ENCODE results near the gene FHIT. TPM values are rescaled to one million over a fixed set of nuclear protein-coding genes. Genes with fewer than 3 reads are reported as not detected.
"Not testable (repeated sequence)": the region's sequence is repeated elsewhere in the genome, so short reads cannot be mapped to it uniquely, and the experiment has no call there.

The FHIT gene
- total RNA-seq, 1 experiment from 2014 or later, result 20.1 TPM

DNA sequence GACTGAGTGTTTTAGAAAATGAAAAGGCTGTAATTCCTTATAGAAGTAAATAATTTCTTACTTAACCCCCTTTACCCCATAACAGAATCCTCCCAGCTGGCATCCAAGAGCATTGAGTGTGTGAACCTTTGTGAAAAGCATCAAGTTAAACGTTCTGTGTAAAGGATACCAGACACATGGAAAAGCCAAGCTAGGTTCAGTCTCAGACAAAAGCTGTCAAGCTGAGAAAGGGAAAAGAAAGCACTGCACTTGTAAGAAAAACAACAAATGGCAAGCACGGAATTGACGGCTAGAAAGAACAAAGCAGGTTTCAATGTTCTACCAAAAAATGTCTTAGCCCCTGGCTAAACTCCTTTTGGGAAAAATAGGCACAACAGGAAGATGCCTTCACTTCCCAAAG is 176.5 kb downstream of the FHIT start:
- CTCF ChIA-PET, result interaction anchor here (0.7 kb wide), 1 partner anchor 117 kb away, joined by 3 read pairs; no protein-coding TSS in a partner anchor
- TF ChIP-seq, protein P1, sequence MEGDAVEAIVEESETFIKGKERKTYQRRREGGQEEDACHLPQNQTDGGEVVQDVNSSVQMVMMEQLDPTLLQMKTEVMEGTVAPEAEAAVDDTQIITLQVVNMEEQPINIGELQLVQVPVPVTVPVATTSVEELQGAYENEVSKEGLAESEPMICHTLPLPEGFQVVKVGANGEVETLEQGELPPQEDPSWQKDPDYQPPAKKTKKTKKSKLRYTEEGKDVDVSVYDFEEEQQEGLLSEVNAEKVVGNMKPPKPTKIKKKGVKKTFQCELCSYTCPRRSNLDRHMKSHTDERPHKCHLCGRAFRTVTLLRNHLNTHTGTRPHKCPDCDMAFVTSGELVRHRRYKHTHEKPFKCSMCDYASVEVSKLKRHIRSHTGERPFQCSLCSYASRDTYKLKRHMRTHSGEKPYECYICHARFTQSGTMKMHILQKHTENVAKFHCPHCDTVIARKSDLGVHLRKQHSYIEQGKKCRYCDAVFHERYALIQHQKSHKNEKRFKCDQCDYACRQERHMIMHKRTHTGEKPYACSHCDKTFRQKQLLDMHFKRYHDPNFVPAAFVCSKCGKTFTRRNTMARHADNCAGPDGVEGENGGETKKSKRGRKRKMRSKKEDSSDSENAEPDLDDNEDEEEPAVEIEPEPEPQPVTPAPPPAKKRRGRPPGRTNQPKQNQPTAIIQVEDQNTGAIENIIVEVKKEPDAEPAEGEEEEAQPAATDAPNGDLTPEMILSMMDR (IDR thresholded peaks at IDR 0.05; ENCODE audit: unreplicated experiment), result no peak
- no peaks in the 10 kb centered on the region for H3K36me3 Mint-ChIP-seq (ENCODE audit: insufficient read depth, unreplicated experiment)
- DNase-seq (ENCODE audit: unreplicated experiment), result no peak
- H3K27me3 Mint-ChIP-seq (ENCODE audit: insufficient read depth, unreplicated experiment), result no peaks in the 10 kb centered on the region
- intact Hi-C loops (cut with micrococcal nuclease), result no loop called here
- no peak overlapping the region for H3K27ac Mint-ChIP-seq (ENCODE audit: low read depth, unreplicated experiment)
- BruUV-seq (replicated peaks), result no TSS peak
- H3K4me1 Mint-ChIP-seq (ENCODE audit: insufficient read depth, unreplicated experiment), result no peaks in the 10 kb centered on the region
- H3K4me3 Mint-ChIP-seq (ENCODE audit: unreplicated experiment), result no peak overlapping the region
- POLR2A ChIA-PET, result no interaction called here
- no peaks in the 10 kb centered on the region for H3K9me3 Mint-ChIP-seq (ENCODE audit: unreplicated experiment)

DNA sequence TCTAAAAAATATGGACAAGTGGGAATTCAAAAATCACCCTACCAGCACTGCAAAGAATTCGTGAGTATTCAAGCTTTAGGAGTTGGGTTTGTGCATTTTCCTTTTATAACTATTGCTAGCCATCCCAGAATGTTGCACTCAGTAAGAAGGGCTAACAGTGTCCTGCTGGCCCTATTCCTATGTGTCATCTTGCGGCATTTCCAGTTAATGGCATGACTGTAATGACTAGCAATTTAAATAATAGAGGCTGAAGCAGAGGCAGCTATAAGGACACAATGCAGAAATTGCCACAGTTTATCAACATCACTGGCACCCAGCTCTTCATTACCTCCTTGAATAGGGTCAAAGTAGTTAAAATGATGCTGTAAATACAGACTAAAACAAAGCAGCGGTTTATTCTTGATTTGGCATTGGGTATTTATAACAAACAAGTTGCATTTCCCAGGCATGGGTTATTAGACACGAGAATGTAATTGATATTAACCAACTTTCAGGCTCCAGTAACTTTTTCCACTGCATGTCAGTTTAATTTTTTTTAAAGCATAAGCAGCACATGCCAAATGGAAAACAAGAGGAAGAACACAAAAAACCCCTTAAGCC is 177.6 kb downstream of the FHIT start:
- DNase-seq (ENCODE audit: unreplicated experiment), result no peak
- no peaks in the 10 kb centered on the region for H3K27me3 Mint-ChIP-seq (ENCODE audit: insufficient read depth, unreplicated experiment)
- BruUV-seq (replicated peaks), result no TSS peak
- no peaks in the 10 kb centered on the region for H3K36me3 Mint-ChIP-seq (ENCODE audit: insufficient read depth, unreplicated experiment)
- TF ChIP-seq, protein P1 (IDR thresholded peaks at IDR 0.05; ENCODE audit: unreplicated experiment), result no peak
- POLR2A ChIA-PET, result interaction anchor here (0.5 to 0.6 kb wide), 2 partner anchors 34 to 41 kb away, joined by 3 read pairs; no protein-coding TSS in a partner anchor
- no peak overlapping the region for H3K27ac Mint-ChIP-seq (ENCODE audit: low read depth, unreplicated experiment)
- H3K9me3 Mint-ChIP-seq (ENCODE audit: unreplicated experiment), result no peaks in the 10 kb centered on the region
- no peaks in the 10 kb centered on the region for H3K4me1 Mint-ChIP-seq (ENCODE audit: insufficient read depth, unreplicated experiment)
- CTCF ChIA-PET, result no interaction called here
- H3K4me3 Mint-ChIP-seq (ENCODE audit: unreplicated experiment), result no peak overlapping the region
- intact Hi-C loops (cut with micrococcal nuclease), result no loop called here

DNA sequence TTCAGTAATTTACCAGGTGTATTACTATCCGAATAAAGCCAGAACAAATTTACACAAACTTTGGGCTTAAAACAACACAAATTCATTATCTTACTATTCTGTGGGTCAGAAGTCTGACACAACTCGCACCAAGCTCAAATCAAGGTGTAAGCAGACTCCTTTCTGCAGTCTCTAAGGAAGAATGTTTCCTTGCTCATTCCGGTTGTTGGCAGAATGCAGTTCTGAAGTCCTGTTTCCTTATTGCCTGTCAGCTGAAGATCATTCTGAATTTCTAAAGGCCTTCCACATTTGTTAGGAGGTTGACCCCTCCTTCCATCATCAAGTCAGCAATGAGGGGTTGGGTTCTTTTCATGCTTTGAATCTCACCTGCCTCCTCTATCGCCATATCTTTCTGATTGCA is 183.2 kb downstream of the FHIT start:
- no peaks in the 10 kb centered on the region for H3K27me3 Mint-ChIP-seq (ENCODE audit: insufficient read depth, unreplicated experiment)
- H3K4me1 Mint-ChIP-seq (ENCODE audit: insufficient read depth, unreplicated experiment), result no peaks in the 10 kb centered on the region
- intact Hi-C loops (cut with micrococcal nuclease), result no loop called here
- H3K27ac Mint-ChIP-seq (ENCODE audit: low read depth, unreplicated experiment), result no peak overlapping the region
- no peak overlapping the region for H3K4me3 Mint-ChIP-seq (ENCODE audit: unreplicated experiment)
- DNase-seq (ENCODE audit: unreplicated experiment), result no peak
- no TSS peak for BruUV-seq (replicated peaks)
- CTCF ChIA-PET, result no interaction called here
- no peaks in the 10 kb centered on the region for H3K36me3 Mint-ChIP-seq (ENCODE audit: insufficient read depth, unreplicated experiment)
- POLR2A ChIA-PET, result no interaction called here
- no peaks in the 10 kb centered on the region for H3K9me3 Mint-ChIP-seq (ENCODE audit: unreplicated experiment)
- TF ChIP-seq, protein P1 (IDR thresholded peaks at IDR 0.05; ENCODE audit: unreplicated experiment), result no peak

DNA sequence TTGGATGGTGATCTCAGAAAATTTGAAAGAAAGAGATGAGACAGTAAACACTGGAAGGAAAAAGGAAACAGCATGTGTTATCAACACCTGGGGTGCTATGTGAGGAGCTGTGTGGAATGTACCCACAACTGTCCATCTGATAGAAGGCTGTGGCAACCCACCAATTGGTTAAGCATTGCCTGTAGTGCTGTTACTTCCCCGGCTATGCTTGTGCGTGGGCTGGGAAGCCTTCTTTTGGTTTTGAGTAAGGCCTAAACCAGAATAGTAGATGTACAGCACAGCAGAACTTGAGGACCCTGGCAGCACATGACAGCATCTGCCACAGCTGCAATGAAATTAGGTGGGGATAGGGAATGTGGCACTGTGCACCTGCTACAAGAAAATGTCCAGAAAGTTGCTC is 184.5 kb downstream of the FHIT start:
- Mint-ChIP-seq H3K4me1 (ENCODE audit: insufficient read depth, unreplicated experiment) (no peaks in the 10 kb centered on the region), H3K4me3 (ENCODE audit: unreplicated experiment) (no peak overlapping the region), H3K27ac (ENCODE audit: low read depth, unreplicated experiment) (no peak overlapping the region), H3K36me3 (ENCODE audit: insufficient read depth, unreplicated experiment) (no peaks in the 10 kb centered on the region), H3K9me3 (ENCODE audit: unreplicated experiment) (no peaks in the 10 kb centered on the region), H3K27me3 (ENCODE audit: insufficient read depth, unreplicated experiment) (no peaks in the 10 kb centered on the region)
- TF ChIP-seq, protein P1 (IDR thresholded peaks at IDR 0.05; ENCODE audit: unreplicated experiment), result no peak
- no TSS peak for BruUV-seq (replicated peaks)
- DNase-seq (ENCODE audit: unreplicated experiment), result no peak
- ChIA-PET POLR2A (no interaction called here), CTCF (no interaction called here)
- intact Hi-C loops (cut with micrococcal nuclease), result no loop called here

DNA sequence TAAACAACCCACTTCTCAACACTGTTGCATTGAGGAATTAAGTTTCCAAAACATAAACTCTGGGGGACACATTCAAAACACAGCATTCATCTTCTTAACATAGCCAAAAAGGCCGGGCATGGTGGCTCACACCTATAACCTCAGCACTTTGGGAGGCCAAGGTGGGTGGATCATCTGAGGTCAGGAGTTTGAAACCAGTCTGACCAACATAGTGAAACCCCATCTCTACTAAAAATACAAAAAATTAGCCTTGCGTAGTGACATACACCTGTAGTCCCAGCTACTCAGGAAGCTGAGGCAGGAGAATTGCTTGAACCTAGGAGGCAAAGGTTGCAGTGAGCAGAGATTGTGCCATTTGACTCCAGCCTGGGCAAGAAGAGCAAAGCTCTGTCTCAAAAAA is 185.0 kb downstream of the FHIT start:
- H3K27ac Mint-ChIP-seq (ENCODE audit: low read depth, unreplicated experiment); H3K9me3 Mint-ChIP-seq (ENCODE audit: unreplicated experiment); H3K4me1 Mint-ChIP-seq (ENCODE audit: insufficient read depth, unreplicated experiment); intact Hi-C loops (cut with micrococcal nuclease); H3K4me3 Mint-ChIP-seq (ENCODE audit: unreplicated experiment); BruUV-seq (replicated peaks); DNase-seq (ENCODE audit: unreplicated experiment); POLR2A ChIA-PET; CTCF ChIA-PET; H3K27me3 Mint-ChIP-seq (ENCODE audit: insufficient read depth, unreplicated experiment); H3K36me3 Mint-ChIP-seq (ENCODE audit: insufficient read depth, unreplicated experiment): not testable (repeated sequence)

Data from MCF 10A (cell line).